ENCODE data around the gene ATG13.

DNA sequence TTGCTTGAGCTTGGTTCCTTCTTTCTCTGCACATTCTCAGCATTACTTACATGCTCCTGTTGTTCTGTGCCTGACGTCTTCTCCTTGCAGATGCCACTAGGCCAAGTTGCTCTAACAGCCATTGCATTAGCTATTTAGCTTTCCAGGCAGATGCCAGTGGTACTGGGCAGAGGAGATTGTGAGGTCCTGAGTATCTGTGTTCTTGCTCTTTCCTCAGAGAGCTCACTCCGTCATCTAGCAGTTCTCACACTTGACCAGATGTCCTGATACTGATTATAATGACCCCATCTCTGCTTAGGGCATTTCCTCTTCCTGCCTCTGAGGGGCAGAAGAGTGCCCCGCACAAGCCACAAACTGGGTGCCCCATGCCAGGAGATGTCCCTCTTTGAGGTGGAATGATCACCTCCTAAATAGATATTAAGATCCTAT, 52.4 kb downstream of the ATG13 start:
- TF ChIP-seq CTCF (IDR thresholded peaks at IDR 0.05) (peak in 3 of 6 experiments; percentile 10 to 54 (median 30)), POLR2A (IDR thresholded peaks at IDR 0.05) (no peak)
